ENCODE measurements around the gene EYS.

DNA sequence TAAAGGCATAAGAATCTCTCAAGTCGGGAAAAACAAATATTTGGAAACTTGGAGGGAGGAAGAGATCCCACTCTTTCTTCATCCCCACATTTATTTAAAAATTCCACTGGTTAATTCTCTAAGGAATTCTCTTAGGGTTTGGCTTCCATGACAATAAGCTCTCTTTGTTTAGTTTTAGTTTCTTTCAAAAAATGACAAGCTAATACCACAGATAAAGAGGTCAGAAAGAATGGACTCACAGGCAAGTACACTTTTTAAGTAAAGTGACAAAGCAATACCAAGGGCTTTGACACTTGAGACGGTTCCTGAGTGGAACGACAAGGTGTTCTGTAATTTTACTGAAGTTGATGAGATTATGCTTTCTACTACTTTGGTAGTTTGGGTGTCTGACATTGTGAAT, 1199.4 kb downstream of the EYS start:
- TF ChIP-seq, protein P1, sequence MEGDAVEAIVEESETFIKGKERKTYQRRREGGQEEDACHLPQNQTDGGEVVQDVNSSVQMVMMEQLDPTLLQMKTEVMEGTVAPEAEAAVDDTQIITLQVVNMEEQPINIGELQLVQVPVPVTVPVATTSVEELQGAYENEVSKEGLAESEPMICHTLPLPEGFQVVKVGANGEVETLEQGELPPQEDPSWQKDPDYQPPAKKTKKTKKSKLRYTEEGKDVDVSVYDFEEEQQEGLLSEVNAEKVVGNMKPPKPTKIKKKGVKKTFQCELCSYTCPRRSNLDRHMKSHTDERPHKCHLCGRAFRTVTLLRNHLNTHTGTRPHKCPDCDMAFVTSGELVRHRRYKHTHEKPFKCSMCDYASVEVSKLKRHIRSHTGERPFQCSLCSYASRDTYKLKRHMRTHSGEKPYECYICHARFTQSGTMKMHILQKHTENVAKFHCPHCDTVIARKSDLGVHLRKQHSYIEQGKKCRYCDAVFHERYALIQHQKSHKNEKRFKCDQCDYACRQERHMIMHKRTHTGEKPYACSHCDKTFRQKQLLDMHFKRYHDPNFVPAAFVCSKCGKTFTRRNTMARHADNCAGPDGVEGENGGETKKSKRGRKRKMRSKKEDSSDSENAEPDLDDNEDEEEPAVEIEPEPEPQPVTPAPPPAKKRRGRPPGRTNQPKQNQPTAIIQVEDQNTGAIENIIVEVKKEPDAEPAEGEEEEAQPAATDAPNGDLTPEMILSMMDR (IDR thresholded peaks at IDR 0.05), result no peak
- TF ChIP-seq EP300 (IDR thresholded peaks at IDR 0.05) (no peak), POLR2A (IDR thresholded peaks at IDR 0.05; ENCODE audit: low read depth) (no peak), POLR2AphosphoS5 (IDR thresholded peaks at IDR 0.05) (no peak)
